ENCODE measurements around the gene BFSP2.

DNA sequence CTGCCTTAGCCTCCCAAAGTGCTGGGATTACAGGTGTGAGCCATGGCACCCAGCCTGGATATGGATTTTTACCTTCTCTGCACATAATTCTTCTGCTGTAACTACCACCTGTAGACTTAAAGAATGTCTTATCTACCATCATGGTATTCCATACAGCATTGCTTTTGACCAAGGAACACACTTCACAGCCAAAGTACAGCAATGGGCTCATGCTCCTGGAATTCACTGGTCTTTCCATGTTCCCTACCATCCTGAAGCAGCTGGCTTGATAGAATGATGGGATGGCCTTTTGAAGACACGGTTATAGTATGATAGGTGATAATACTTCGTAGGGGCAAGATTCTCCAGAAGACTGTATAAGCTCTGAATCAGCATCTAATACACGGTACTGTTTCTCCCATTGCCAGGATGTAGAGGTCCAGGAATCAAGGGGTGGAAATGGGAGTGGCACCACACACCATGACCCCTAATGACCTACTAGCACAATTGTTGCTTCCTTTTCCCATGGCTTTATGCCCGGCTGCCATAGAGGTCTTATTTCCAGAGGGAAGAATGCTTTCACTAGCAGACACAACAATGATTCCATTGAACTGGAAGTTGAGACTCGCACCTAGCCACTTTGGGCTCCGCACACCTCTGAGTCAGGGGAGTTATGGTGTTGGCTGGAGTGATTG lies 112.7 kb downstream of the BFSP2 start:
- TF ChIP-seq, protein P1, sequence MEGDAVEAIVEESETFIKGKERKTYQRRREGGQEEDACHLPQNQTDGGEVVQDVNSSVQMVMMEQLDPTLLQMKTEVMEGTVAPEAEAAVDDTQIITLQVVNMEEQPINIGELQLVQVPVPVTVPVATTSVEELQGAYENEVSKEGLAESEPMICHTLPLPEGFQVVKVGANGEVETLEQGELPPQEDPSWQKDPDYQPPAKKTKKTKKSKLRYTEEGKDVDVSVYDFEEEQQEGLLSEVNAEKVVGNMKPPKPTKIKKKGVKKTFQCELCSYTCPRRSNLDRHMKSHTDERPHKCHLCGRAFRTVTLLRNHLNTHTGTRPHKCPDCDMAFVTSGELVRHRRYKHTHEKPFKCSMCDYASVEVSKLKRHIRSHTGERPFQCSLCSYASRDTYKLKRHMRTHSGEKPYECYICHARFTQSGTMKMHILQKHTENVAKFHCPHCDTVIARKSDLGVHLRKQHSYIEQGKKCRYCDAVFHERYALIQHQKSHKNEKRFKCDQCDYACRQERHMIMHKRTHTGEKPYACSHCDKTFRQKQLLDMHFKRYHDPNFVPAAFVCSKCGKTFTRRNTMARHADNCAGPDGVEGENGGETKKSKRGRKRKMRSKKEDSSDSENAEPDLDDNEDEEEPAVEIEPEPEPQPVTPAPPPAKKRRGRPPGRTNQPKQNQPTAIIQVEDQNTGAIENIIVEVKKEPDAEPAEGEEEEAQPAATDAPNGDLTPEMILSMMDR (IDR thresholded peaks at IDR 0.05): no peak
- TF ChIP-seq POLR2AphosphoS5 (IDR thresholded peaks at IDR 0.05): no peak
